SK-N-SH (cell line): ENCODE data around the gene ERLIN1.

Source experiments
- CTCF ChIP-seq: fragments of 200-600 bp; sonication (generic); IDR thresholded peaks from 2 replicates; pipeline ENCODE4 v1.6.1; 2017; ENCODE audit warnings: antibody characterized with exemption, mild to moderate bottlenecking, moderate library complexity
- FOSL2 ChIP-seq: IDR thresholded peaks from 2 replicates; pipeline ENCODE4 v1.4.0; 2012; ENCODE audit warnings: low read depth, mild to moderate bottlenecking, moderate library complexity, borderline replicate concordance
- FOXJ3 ChIP-seq: sonication (generic); formaldehyde crosslinking; IDR thresholded peaks from 2 replicates; pipeline ENCODE4 v1.5.1; 2020; ENCODE audit warnings: mild to moderate bottlenecking, missing genetic modification reagents
- PBX3 ChIP-seq: IDR thresholded peaks from 2 replicates; pipeline ENCODE4; 2012
- POLR2AphosphoS5 ChIP-seq: IDR thresholded peaks from 2 replicates; pipeline ENCODE4 v1.6.1; 2012; ENCODE audit warnings: low read depth, low read length
- SIN3A ChIP-seq: IDR thresholded peaks from 2 replicates; pipeline ENCODE4 v1.6.1; 2012; ENCODE audit warnings: low read depth, mild to moderate bottlenecking, low read length, moderate library complexity, borderline replicate concordance
- TF ChIP-seq, protein P1 (sequence below): IDR thresholded peaks from 2 replicates; pipeline ENCODE4 v1.4.0; 2012; ENCODE audit warnings: low read depth, borderline replicate concordance

GRCh38 chr10:100222529-100222928 lies 36.7 kb upstream of the ERLIN1 start:
- TF ChIP-seq FOXJ3 (CRISPR knock-in tag) (no peak), CTCF (no peak), SIN3A (no peak), POLR2AphosphoS5 (no peak), FOSL2 (no peak), PBX3 (no peak)
- TF ChIP-seq, protein P1, sequence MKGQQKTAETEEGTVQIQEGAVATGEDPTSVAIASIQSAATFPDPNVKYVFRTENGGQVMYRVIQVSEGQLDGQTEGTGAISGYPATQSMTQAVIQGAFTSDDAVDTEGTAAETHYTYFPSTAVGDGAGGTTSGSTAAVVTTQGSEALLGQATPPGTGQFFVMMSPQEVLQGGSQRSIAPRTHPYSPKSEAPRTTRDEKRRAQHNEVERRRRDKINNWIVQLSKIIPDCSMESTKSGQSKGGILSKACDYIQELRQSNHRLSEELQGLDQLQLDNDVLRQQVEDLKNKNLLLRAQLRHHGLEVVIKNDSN: no peak
